Endothelial cell of coronary artery (primary cell): ENCODE data around the gene ARHGEF25. TPM values are rescaled to one million over a fixed set of nuclear protein-coding genes. Genes with fewer than 3 reads are reported as not detected.

Experiments used
- total RNA-seq: library from RNA; depleted of rRNA; stranded (reverse); fragments of >200 nt; gene quantifications from 2 replicates; pipeline ENCODE4 v1.2.3, GENCODE V29; 2014

The ARHGEF25 gene
- total RNA-seq, result 1.8 and 10.7 TPM in 2 replicates

DNA sequence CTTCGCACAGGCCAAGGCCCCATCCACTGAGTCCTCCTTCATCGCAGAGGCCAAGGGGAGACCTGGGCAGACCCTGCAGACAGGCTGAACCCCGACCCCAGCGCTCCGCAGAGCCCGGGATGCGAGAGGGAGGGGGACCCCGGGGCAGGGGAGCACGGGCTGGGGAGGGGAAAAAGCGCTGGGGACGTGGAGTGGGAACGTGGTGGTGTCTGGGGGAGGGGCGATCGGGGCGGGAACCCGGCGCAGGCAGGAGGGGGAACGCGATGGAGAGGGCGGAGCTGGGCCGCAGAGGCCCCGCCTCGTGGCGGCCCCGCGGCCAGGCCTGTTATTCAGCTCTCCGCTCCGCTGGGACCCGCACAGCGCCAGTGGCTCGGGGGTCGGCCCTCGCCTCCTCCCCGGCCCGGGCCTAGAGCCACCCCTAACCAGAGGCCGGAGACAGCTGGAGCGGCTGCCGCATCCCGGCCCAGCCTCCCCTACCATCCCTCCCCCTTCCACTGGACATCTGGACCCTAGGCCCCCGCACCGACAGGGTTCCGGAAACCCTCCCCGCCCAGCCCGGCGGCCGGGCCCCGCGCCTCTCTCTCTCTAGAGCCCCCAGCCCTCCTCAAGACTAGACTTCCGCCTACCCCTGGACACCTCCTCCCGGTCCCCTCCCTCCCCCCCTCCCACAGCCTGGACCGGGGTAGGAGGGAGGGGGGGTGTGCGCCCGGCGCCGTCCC, at the start of gene ARHGEF25:
TSS of gene ARHGEF25 (plus strand) at position 328 of the 719 bp plus-strand sequence. CDS start 460 bp downstream, outside the sequence.

DNA sequence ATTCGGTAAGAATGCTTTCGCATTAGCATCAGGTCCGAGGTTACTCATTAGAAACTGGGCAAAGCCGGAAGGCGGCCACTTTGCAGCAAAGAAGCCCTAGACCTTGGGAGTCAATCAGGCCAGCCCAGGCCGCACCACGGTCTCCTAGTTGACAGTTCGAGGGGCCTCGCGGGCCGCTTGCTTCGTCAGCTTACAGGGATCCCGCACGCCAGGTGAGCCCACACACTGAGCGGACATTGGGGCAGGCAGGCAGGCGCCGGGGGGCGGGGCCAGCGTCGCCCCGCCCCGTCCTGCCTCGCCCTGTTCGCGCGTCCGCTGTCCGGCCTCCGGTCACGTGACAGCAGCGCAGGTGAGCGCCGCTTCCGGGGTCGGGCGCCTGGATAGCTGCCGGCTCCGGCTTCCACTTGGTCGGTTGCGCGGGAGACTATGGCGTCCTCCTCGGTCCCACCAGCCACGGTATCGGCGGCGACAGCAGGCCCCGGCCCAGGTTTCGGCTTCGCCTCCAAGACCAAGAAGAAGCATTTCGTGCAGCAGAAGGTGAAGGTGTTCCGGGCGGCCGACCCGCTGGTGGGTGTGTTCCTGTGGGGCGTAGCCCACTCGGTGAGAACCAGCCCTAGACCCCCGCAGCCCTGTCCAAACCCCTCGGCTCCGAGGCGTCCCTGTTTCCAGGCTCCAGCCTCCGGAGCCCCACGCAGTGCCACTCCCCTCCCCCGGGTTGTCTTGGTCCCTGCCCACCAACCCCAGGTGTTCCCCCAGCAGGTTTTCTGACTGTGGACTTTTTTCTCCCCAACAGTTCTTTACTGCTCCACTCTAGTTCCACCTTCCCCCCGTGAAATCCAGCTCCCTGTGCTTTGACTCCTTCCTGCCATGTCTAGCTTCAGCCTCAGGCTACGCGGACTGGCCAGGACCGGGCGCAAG, 20.1 kb upstream of the ARHGEF25 start, which contains the start of gene PIP4K2C:
TSS of gene PIP4K2C (plus strand) at position 329 of the 918 bp plus-strand sequence. CDS start at position 427, 98 bp downstream.

DNA sequence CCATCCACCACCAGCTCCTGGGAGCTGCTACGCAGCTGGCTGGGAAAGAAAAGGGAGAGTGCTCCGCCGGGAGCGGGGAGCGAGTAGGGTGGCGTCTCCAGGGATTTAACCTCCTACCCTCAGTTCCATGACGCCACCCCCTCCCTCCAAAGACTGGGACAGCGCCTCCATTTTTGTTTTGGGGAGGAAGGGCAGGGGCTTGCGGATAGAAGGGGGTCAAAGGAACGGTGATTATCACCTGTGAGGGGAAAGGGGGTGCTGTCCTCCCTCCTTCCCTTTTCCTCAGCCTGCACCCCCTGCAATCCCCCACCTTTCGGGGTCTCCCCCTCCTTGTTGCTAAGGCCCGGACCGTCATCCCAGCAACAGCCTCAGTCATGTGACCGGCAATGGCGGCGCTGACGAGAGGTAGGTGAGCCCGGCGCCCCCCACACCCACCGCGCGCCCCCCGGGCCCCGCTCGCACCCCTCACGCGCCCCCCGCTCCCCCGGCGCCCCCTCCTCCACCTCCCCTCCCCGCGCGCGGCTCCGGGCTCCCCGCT, 6.7 kb upstream of the ARHGEF25 start, which contains the start of gene DTX3:
TSS of gene DTX3 (plus strand) at position 371 of the 538 bp plus-strand sequence. CDS start 1,694 bp downstream, outside the sequence.

DNA sequence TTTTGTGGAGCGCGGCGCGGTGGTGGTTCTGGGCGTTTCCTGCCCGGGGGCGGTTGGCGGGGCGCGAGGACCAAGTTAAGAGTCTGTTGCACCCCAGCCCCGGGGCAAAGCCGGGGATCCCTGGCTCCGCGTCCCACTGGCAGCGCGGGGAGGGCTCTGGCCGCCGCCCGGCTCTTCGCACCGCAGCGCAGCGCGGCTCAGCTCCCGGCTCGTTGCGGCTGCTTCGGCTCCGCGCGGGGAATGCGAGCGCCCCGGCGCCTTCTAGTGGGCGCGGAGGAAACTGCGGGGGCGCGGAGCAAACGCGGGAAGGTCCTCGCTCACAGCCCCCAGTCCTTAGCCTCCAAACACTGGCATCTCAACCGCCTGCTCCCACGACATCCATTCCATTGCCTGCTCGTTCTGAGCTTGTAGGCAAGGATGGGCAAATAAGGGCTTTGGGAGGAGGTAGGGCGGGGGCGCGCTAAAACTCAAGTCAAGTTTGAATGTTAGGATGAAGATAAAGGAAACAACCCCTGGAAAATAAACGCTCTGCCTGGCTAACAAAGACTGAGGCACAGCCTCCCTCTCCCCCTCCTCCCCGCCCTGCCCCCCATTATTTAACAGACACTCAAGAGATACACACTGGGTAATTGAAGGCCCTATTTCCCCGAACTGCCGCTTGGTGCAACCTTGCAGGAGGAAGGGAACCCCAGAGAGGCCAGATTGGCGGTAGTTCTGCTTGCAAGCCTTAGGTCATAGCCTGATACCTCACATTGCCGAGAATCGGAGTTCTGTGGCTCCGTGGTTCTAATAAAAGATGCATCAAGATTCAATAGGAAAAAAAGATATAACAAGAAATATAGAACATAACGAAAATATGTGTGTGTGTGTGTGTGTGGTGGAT, 22.0 kb downstream of the ARHGEF25 start, which contains the start of gene B4GALNT1:
TSS of gene B4GALNT1 (minus strand) at position 244 of the 883 bp plus-strand sequence. CDS start 1,069 bp downstream, outside the sequence.

Other genes with a start within 250 kb of the ARHGEF25 start
- 4.0 and 8.5 TPM in 2 replicates for gene R3HDM2, start 180.4 kb upstream of the ARHGEF25 start, total RNA-seq
- gene INHBC, start 176.7 kb upstream of the ARHGEF25 start, total RNA-seq, result not detected in 2 replicates
- gene INHBE, start 156.1 kb upstream of the ARHGEF25 start, total RNA-seq, result not detected in 2 replicates
- 0.45 TPM in 1 of 2 replicates, not detected in the other for gene GLI1, start 151.7 kb upstream of the ARHGEF25 start, total RNA-seq
- gene ARHGAP9, start 131.6 kb upstream of the ARHGEF25 start, total RNA-seq, result not detected in 2 replicates
- gene MARS1, start 123.4 kb upstream of the ARHGEF25 start, total RNA-seq, result 138 and 187 TPM in 2 replicates
- gene DDIT3, start 90.9 kb upstream of the ARHGEF25 start, total RNA-seq, result 6.0 and 10.1 TPM in 2 replicates
- gene MBD6, start 88.6 kb upstream of the ARHGEF25 start, total RNA-seq, result 6.2 and 9.5 TPM in 2 replicates
- 72.8 and 90.9 TPM in 2 replicates for gene DCTN2, start 64.2 kb upstream of the ARHGEF25 start, total RNA-seq
- under 0.01 and 0.09 TPM in 2 replicates for gene KIF5A, start 61.4 kb upstream of the ARHGEF25 start, total RNA-seq
- 5.5 and 7.9 TPM in 2 replicates for gene PIP4K2C, start 20.2 kb upstream of the ARHGEF25 start, total RNA-seq
- gene DTX3, start 6.6 kb upstream of the ARHGEF25 start, total RNA-seq, result 3.3 and 11.0 TPM in 2 replicates
- gene B4GALNT1, start 21.8 kb downstream of the ARHGEF25 start, total RNA-seq, result 0.18 and 0.94 TPM in 2 replicates
- 164 and 240 TPM in 2 replicates for gene OS9, start 82.7 kb downstream of the ARHGEF25 start, total RNA-seq
- under 0.01 and 0.09 TPM in 2 replicates for gene AGAP2, start 127.3 kb downstream of the ARHGEF25 start, total RNA-seq
- gene TSPAN31, start 133.6 kb downstream of the ARHGEF25 start, total RNA-seq, result 40.5 and 57.2 TPM in 2 replicates
- 108 and 143 TPM in 2 replicates for gene CDK4, start 140.9 kb downstream of the ARHGEF25 start, total RNA-seq
- gene MARCHF9, start 143.7 kb downstream of the ARHGEF25 start, total RNA-seq, result 3.0 and 3.2 TPM in 2 replicates
- gene CYP27B1, start 155.6 kb downstream of the ARHGEF25 start, total RNA-seq, result 0.38 and 0.54 TPM in 2 replicates
- 3.9 and 5.7 TPM in 2 replicates for gene METTL1, start 160.7 kb downstream of the ARHGEF25 start, total RNA-seq
- gene EEF1AKMT3, start 161.2 kb downstream of the ARHGEF25 start, total RNA-seq, result 2.7 and 3.7 TPM in 2 replicates
- gene TSFM, start 171.4 kb downstream of the ARHGEF25 start, total RNA-seq, result 18.1 and 18.8 TPM in 2 replicates
- 0.63 and 1.5 TPM in 2 replicates for gene AVIL, start 207.3 kb downstream of the ARHGEF25 start, total RNA-seq
- gene CTDSP2, start 235.3 kb downstream of the ARHGEF25 start, total RNA-seq, result 44.5 and 59.1 TPM in 2 replicates